Measurements from ENCODE around the gene NFKBIE.

Gene NFKBIE

GRCh38 chr6:44272529-44272928 lies 7.2 kb upstream of the NFKBIE start:
- no peak for DNase-seq

DNA sequence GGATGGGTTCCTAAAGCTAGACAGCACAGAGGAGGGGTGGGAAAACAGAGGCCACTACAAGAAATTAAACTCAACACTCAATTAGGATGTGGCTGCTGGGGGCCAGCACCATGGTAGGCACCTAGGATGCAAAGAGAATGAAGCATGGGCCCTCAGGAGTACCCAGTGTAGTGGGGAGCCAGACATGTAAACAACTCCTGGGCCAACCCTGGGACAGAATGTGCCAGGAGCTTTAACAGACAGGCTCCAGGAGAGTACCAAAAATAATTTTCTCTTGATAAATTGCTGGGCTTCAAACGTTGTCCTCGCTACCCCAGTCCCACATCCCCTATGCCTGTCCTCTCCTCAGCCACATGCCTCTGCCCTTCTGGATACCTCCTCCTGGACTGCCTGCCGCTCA lies 6.6 kb upstream of the NFKBIE start:
- DNase-seq, result no peak

DNA sequence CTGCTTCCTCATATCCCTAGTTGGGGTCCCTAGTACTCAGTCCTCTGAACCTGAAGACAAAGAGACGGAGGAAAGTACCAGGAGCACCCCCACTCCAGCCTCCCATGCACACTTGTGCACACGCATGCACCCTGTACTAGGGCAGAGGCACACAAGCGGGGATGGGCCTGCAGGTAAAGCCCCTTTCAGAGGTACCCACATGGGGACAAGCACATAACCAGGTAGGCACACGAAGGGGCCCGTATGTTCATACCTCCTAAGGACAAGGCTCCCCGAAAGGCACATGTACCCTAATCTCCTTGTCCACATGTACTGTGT lies 6.0 kb upstream of the NFKBIE start:
- DNase-seq, result no peak

DNA sequence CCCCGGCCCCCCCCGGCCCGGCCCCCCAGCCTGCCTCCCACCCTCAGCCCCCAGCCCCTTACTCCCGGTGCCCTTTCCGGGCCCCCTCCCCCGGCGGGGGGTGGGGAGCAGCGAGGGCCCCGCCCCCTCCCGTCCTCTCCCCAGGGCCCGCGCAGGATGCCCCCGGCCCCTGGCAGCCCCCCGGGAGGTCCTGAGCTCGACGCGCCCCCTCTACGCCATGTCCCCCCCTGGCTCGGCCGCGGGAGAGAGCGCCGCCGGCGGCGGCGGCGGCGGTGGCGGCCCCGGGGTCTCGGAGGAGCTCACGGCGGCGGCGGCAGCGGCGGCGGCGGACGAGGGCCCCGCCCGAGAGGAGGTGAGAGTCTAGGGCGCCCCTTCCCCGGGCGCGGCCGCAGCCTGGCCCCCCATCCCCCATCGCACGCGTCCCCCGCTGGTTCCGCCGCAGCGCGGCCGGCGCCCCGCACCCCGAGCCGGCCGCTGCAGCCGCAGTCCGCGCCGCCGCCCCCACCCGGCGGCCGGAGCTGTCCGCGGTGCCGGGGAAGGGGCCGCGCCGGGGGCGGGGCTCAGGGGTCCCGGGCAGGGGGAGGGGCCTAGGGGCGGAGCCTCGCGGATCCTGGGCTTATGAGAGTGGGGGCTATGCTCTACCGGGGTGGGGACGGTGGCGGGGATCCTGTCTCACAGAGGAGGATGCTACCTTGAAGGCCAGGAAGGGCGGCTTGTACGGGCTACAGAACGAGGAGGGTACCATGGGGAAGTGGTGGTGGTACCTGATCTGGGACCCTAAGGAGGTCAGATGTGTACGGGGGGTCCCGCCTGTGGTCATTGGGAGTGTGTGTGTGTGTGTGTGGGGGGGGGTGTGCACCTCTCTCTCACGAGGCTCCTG lies 5.4 kb upstream of the NFKBIE start:
- DNase-seq, result peak; percentile 26

- DNase-seq, result peak; percentile 34
Observed at GRCh38 chr6:44269921-44270525, 4.7 kb upstream of the NFKBIE start, which contains the start of gene TMEM151B. TMEM151B (plus strand) TSS chr6:44270450; CDS start chr6:44270743, 293 bp downstream.

- no peak for DNase-seq
Observed at GRCh38 chr6:44269178-44269920, 4.0 kb upstream of the NFKBIE start.

GRCh38 chr6:44268095-44268628 lies 2.8 kb upstream of the NFKBIE start:
- DNase-seq, result peak; percentile 69

- no peak for DNase-seq
Observed at GRCh38 chr6:44267252-44267651, 1.9 kb upstream of the NFKBIE start.

DNA sequence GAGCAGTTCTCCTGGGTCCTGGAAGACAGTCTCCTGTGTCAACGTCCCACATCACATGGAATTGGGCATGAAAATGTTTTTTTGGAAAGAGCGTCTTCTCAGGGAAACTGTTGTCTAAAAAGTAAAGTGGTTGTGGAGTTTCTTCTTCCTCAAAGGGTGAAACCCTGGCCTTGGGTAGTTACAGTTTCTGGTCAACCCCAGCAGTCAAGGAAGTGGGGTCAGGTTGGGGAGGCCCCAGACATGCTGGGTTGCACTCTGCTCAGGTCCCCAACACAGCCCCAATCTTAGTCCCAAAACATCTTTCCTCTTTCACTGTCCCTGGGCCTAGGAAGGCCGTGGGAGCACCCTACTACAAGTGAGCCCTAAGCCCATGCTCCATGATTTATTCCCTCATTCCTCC lies 996 bp upstream of the NFKBIE start:
- DNase-seq, result no peak

GRCh38 chr6:44265722-44266233 lies 427 bp upstream of the NFKBIE start:
- DNase-seq, result no peak

DNA sequence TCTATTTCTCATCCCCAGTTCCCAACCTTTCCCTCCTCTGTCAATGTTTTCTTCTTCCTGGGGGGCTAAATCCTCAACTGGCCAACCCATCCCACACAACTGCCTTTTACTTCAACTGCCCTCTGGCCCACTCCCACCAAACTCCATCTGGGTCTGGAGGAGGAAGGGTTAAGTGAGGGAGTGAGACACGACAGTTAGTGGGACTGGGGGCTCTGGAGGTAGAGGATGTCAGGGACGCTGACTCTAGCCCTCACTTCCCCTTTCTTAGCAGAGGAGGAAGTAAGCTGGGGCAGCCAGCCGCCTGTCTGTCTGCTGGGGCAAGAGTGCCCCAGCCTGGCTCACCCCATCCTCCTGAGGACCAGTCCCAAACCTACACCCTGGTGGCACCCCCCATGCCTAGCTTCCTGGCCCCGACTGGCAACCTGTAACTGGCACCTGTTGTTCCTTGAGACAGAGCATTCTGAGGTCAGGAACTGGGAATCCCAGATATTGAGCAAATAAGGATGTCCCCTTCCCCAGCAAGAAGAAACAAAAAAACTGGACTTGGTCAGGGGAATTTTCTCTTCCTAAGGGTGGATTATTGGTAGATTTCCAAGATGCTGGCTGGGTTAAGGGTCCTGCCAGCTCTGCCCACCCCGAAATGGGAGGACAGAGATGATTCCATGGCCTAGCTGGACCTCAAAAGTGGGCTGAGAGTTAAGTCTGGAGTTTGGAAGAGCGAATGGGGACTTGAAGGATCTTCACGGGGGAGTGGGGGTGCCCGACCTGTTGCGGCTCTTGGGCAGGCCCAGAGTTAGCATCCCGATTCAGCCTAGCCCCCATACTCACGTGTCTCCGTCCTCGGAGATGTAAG lies 971 bp downstream of the NFKBIE start:
- peak; percentile 51 for DNase-seq

GRCh38 chr6:44263354-44264100 lies 1.8 kb downstream of the NFKBIE start:
- DNase-seq, result peak; percentile 11

DNA sequence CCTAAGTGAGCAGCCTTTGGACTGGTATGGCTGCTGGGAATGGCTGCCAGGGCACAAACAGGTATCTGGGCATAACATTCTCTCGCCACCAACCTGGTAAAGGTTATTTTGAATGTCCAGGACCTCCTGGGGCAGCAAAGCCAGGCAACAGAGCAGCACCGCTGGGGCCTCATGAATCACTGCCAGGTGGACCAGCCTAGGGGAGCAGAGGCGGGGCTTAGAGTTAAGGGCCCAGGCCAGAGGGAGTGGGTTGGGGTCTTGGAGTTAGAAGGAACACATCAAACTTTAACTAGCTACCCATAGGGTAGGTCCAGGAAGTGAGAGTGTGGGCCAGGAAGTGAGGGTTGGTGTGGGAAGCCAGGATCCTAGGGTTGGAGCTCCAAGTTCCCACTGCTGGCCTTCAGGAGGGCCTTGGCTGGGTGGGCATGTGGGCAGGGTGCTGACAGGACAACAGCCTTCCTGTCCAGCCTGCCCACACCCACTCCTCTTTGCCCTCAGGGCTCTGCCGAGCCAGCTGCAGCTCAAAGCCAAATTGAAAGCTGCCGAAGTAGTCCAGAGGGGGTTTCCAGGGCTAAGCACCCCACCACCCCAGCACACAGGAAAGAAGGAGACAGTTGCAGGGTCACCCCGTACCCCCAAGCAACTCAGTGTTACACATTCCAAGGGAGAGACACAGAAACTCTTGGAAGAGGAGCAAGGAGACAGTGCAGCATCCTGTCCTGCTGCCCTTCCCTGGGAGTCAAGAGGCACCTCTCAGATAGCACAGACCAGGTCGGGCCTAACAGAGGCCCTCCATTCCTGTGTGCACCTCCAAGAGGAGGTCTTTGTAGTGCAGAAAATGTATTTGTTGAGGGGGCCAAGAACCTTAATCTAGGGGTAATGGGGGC lies 2.6 kb downstream of the NFKBIE start:
- DNase-seq, result no peak

DNA sequence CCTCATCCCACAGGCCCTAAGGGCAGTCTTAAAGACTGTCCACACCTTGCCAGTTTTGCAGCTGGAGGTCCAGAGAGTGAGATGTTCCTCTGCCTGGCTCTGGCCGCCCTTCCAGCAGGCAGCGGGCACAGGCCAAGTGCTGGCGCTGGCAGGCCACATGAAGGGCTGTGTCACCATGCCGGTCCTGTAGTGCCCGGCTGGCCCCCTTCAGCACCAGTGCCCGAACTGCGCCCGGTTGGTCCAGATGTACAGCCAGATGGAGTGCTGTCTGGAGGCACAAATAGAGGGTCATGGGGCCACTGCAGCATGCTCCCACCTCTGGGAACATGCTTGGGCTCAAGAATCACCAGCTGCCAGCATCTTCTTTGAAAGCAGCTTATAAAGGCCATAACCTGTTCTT lies 3.8 kb downstream of the NFKBIE start:
- no peak for DNase-seq

- no peak for DNase-seq
Observed at GRCh38 chr6:44260451-44261297, 4.7 kb downstream of the NFKBIE start.

GRCh38 chr6:44260011-44260410 lies 5.3 kb downstream of the NFKBIE start:
- DNase-seq, result no peak

- no peak for DNase-seq
Observed at GRCh38 chr6:44258921-44259320, 6.4 kb downstream of the NFKBIE start.

GRCh38 chr6:44258325-44258863 lies 7.0 kb downstream of the NFKBIE start:
- DNase-seq, result no peak

DNA sequence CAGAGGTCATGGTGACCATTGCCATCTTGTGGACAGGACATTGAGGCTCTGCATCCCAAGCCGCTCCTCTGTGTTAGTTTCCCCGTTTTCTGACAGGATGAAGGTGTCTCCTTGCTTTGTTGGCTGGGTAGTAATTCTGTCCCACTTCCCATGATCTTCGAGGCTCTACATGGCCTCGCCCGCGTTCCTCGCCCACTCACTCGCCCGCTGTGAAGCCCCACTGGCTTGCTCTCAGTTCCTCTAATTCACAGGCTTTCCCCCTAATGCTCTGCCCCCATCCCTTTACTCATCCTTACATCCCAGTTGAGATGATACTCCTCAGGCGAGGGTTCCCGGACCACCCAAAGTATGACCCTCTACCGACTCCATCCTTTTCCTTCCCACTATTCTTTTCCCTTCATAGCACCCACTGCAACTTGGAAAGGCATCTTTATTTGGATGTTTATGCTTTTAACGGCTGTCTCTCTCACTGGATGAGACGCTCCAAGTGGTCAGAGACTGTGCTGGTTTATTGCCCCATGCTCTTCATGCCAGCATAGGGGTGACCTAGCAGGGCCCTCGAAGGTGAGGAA lies 7.5 kb downstream of the NFKBIE start:
- no peak for DNase-seq

Measured in CD4-positive, alpha-beta T cell treated with Interleukin-6 for 4 hours (primary cell).